Calu3 (cell line): ENCODE results near the gene SH3BP2. TPM values are rescaled to one million over a fixed set of nuclear protein-coding genes. Genes with fewer than 3 reads are reported as not detected.

Experiments used
- BruUV-seq: library from RNA; stranded (reverse); fragments of 400-500 nt; replicated peaks from 2 replicates; lab custom pipeline; 2021; lab: Mats Ljungman, UMichigan
- CTCF ChIA-PET: fragments of 300-600 bp; sonication (Branson Sonifier 250); formaldehyde crosslinking; loops from one replicate; lab custom pipeline; 2022; ENCODE audit warnings: antibody characterized with exemption; lab: Charles Lee
- DNase-seq: peaks from one replicate; pipeline ENCODE4 v3.0.0; 2022
- H3K27ac Mint-ChIP-seq: one replicate; pipeline ENCODE4 v1.8.0; 2022; ENCODE audit warnings: mixed read lengths; ENCODE audit not compliant: unreplicated experiment
- H3K27me3 Mint-ChIP-seq: one replicate; pipeline ENCODE4 v1.8.0; 2022; ENCODE audit warnings: mixed read lengths; ENCODE audit not compliant: unreplicated experiment
- H3K36me3 Mint-ChIP-seq: one replicate; pipeline ENCODE4 v1.8.0; 2022; ENCODE audit warnings: mild to moderate bottlenecking, moderate library complexity, mixed read lengths; ENCODE audit not compliant: insufficient read depth, unreplicated experiment
- H3K4me1 Mint-ChIP-seq: one replicate; pipeline ENCODE4 v1.8.0; 2022; ENCODE audit warnings: mild to moderate bottlenecking, low read depth, mixed read lengths; ENCODE audit not compliant: unreplicated experiment
- H3K4me3 Mint-ChIP-seq: one replicate; pipeline ENCODE4 v1.8.0; 2022; ENCODE audit warnings: mild to moderate bottlenecking, low read depth, moderate library complexity, mixed read lengths; ENCODE audit not compliant: unreplicated experiment
- H3K9me3 Mint-ChIP-seq: one replicate; pipeline ENCODE4 v1.8.0; 2022; ENCODE audit warnings: low read depth, mixed read lengths; ENCODE audit not compliant: unreplicated experiment
- CTCF ChIP-seq: fragments of 200-600 bp; IDR thresholded peaks from one replicate; pipeline ENCODE4 v1.8.0; 2022; ENCODE audit warnings: antibody characterized with exemption; ENCODE audit not compliant: unreplicated experiment
- intact Hi-C: fragments of 100-400 bp; cut with micrococcal nuclease; formaldehyde crosslinking; loops from one replicate; pipeline ENCODE4 v1.10.0; 2022; ENCODE audit not compliant: unreplicated experiment
- total RNA-seq: library from RNA; stranded (reverse); gene quantifications from 2 replicates; pipeline ENCODE4 v1.2.3, GENCODE V29; 2022

The SH3BP2 gene
- total RNA-seq, 1 experiment from 2014 or later, result 22.7 TPM

- DNase-seq, result no peak
- Mint-ChIP-seq H3K27me3 (no peaks in the 10 kb centered on the region), H3K27ac (no peak overlapping the region), H3K4me3 (no peak overlapping the region), H3K4me1 (no peaks in the 10 kb centered on the region), H3K9me3 (peaks cover 3% of the 10 kb centered on the region), H3K36me3 (peaks cover 17% of the 10 kb centered on the region)
- intact Hi-C loops, result no loop called here
- TF ChIP-seq CTCF, result no peak
- BruUV-seq, result no TSS peak
- CTCF ChIA-PET, result interaction anchor here (0.6 kb wide), 1 partner anchor 24 kb away, joined by 4 read pairs; no protein-coding TSS in a partner anchor
These were observed 27.5 kb downstream of the SH3BP2 start for GRCh38 chr4:2820216-2820982.

GRCh38 chr4:2822461-2823300, 29.8 kb downstream of the SH3BP2 start:
- intact Hi-C loops, result no loop called here
- CTCF ChIA-PET, result interaction anchor here (0.8 kb wide), 1 partner anchor 14 kb away, joined by 3 read pairs; no protein-coding TSS in a partner anchor
- H3K4me3 Mint-ChIP-seq, result no peak overlapping the region
- peaks cover 4% of the 10 kb centered on the region for H3K9me3 Mint-ChIP-seq
- no peaks in the 10 kb centered on the region for H3K4me1 Mint-ChIP-seq
- no peaks in the 10 kb centered on the region for H3K27me3 Mint-ChIP-seq
- H3K36me3 Mint-ChIP-seq, result peaks cover 9% of the 10 kb centered on the region
- H3K27ac Mint-ChIP-seq, result no peak overlapping the region
- no TSS peak for BruUV-seq
- no peak for TF ChIP-seq CTCF
- DNase-seq, result no peak

GRCh38 chr4:2823301-2823670, 30.4 kb downstream of the SH3BP2 start:
- Mint-ChIP-seq H3K4me3 (no peak overlapping the region), H3K36me3 (peaks cover 8% of the 10 kb centered on the region), H3K27ac (no peak overlapping the region), H3K9me3 (peaks cover 4% of the 10 kb centered on the region), H3K27me3 (no peaks in the 10 kb centered on the region), H3K4me1 (no peaks in the 10 kb centered on the region)
- CTCF ChIA-PET, result interaction anchor here (0.8 kb wide), 1 partner anchor 13 kb away, joined by 3 read pairs; no protein-coding TSS in a partner anchor
- TF ChIP-seq CTCF, result no peak
- intact Hi-C loops, result no loop called here
- BruUV-seq, result no TSS peak
- no peak for DNase-seq

- no peaks in the 10 kb centered on the region for H3K4me1 Mint-ChIP-seq
- H3K36me3 Mint-ChIP-seq, result peaks cover 13% of the 10 kb centered on the region
- CTCF ChIA-PET, result interaction anchor here (0.8 kb wide), 1 partner anchor 13 kb away, joined by 3 read pairs; no protein-coding TSS in a partner anchor
- no peak for DNase-seq
- no TSS peak for BruUV-seq
- H3K27ac Mint-ChIP-seq, result no peak overlapping the region
- intact Hi-C loops, result no loop called here
- no peaks in the 10 kb centered on the region for H3K27me3 Mint-ChIP-seq
- H3K4me3 Mint-ChIP-seq, result no peak overlapping the region
- H3K9me3 Mint-ChIP-seq, result peaks cover 4% of the 10 kb centered on the region
- TF ChIP-seq CTCF, result no peak
These were observed 30.9 kb downstream of the SH3BP2 start for GRCh38 chr4:2823671-2824328.
